HL-60 (cell line): ENCODE measurements around the gene ADCY3.

Experiments
- SPI1 ChIP-seq: IDR thresholded peaks from 2 replicates; pipeline ENCODE4 v1.6.1; 2012; ENCODE audit warnings: low read depth, mild to moderate bottlenecking, borderline replicate concordance
- TF ChIP-seq, protein P1 (sequence below): IDR thresholded peaks from one replicate; pipeline ENCODE4 v1.5.1; 2011; ENCODE audit warnings: low read length, control low read depth, inconsistent platforms; ENCODE audit not compliant: insufficient read depth
- TF ChIP-seq, protein P2 (sequence below): IDR thresholded peaks from 2 replicates; pipeline ENCODE4 v1.6.1; 2012; ENCODE audit warnings: low read depth; ENCODE audit not compliant: insufficient replicate concordance

DNA sequence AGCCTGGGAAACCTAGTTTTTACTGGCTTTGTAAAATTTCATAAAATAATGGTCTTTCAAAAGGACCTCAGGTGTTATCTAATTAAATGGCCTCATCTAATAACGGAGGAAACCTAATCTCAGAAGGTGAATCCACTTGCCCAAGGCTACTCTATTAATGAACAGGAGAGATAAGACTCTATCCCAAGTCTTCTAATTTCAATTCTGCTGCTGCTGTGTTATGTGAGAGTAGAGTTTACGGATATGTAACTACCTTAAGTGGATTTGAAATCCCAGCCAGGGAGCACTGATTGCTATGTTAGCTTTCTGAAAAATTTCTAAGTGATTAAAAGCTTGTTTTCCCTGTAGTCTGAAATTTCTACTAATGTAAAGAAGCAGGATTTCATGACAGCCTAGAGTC, 17.2 kb upstream of the ADCY3 start:
- TF ChIP-seq, protein P1, sequence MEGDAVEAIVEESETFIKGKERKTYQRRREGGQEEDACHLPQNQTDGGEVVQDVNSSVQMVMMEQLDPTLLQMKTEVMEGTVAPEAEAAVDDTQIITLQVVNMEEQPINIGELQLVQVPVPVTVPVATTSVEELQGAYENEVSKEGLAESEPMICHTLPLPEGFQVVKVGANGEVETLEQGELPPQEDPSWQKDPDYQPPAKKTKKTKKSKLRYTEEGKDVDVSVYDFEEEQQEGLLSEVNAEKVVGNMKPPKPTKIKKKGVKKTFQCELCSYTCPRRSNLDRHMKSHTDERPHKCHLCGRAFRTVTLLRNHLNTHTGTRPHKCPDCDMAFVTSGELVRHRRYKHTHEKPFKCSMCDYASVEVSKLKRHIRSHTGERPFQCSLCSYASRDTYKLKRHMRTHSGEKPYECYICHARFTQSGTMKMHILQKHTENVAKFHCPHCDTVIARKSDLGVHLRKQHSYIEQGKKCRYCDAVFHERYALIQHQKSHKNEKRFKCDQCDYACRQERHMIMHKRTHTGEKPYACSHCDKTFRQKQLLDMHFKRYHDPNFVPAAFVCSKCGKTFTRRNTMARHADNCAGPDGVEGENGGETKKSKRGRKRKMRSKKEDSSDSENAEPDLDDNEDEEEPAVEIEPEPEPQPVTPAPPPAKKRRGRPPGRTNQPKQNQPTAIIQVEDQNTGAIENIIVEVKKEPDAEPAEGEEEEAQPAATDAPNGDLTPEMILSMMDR: no peak
- TF ChIP-seq, protein P2, sequence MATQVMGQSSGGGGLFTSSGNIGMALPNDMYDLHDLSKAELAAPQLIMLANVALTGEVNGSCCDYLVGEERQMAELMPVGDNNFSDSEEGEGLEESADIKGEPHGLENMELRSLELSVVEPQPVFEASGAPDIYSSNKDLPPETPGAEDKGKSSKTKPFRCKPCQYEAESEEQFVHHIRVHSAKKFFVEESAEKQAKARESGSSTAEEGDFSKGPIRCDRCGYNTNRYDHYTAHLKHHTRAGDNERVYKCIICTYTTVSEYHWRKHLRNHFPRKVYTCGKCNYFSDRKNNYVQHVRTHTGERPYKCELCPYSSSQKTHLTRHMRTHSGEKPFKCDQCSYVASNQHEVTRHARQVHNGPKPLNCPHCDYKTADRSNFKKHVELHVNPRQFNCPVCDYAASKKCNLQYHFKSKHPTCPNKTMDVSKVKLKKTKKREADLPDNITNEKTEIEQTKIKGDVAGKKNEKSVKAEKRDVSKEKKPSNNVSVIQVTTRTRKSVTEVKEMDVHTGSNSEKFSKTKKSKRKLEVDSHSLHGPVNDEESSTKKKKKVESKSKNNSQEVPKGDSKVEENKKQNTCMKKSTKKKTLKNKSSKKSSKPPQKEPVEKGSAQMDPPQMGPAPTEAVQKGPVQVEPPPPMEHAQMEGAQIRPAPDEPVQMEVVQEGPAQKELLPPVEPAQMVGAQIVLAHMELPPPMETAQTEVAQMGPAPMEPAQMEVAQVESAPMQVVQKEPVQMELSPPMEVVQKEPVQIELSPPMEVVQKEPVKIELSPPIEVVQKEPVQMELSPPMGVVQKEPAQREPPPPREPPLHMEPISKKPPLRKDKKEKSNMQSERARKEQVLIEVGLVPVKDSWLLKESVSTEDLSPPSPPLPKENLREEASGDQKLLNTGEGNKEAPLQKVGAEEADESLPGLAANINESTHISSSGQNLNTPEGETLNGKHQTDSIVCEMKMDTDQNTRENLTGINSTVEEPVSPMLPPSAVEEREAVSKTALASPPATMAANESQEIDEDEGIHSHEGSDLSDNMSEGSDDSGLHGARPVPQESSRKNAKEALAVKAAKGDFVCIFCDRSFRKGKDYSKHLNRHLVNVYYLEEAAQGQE: no peak
- no peak for TF ChIP-seq SPI1
